ENCODE data around the gene MESP1. TPM values are rescaled to one million over a fixed set of nuclear protein-coding genes. Genes with fewer than 3 reads are reported as not detected.

MESP1 gene
- total RNA-seq, 4 donors from 2014 or later = 3.5 to 10.5 (median 6.2) TPM

DNA sequence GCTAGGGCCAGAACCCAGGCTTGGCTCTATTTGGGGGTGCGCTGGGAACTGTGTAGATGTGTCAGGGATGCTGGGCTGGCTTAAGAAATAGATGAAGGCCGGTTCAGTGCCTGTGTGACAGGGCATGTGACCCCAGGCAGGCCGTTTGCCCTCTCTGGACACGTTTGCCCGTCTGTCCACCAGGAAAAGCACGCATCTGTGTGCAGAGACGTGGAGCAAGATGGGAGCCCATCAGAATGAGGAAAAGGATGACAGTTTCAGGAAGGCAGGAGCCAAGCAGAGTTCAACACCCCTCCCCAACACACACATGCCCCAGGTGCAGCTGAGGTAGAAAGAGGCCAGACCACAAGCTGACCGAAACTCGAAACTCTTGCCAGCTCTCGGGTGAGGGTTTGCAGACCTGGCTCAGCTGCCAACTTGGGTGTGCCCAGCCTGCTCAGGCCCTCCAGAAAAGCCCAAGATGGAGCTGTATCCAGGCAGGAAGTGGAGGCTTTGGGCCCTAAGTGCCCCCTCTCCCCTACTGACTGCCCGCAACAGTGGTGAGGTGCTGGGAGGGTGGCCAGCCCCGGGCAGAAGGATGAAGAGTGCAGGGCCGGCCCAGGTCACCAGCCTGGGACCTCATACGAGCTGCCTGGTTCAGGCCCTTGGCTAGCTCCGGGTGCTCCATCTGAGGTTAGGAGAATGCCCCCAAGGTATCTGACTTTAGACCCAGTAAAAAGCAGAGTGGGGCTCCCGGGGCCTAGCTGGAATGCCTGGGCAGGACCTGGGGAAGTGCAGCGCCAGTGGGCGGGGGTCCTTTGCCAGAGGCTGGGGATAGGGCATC is 10.2 kb upstream of the MESP1 start:
- Histone ChIP-seq H3K36me3 (no peaks in the 10 kb centered on the region), H3K27me3 (no peaks in the 10 kb centered on the region), H3K4me3 (no peak overlapping the region), H3K27ac (peak overlapping the region in 1 of 4 donors; percentile 27), H3K4me1 (peaks cover 0 to 8% (median 0%) of the 10 kb centered on the region in 4 donors), H3K9me3 (no peaks in the 10 kb centered on the region)
- WGBS, 2 donors = 60 to 64% methylated on average over 14 to 17 of the region's 18 CpGs
- TF ChIP-seq EP300 (IDR thresholded peaks at IDR 0.05) (no peak), CTCF (IDR thresholded peaks at IDR 0.05) (peak in 2 of 5 experiments; percentile 6 to 23)
- no peak for DNase-seq (ENCODE audit: low spot score in 2 of 2)

- Histone ChIP-seq H3K4me3 (no peak overlapping the region), H3K27ac (no peak overlapping the region), H3K27me3 (no peaks in the 10 kb centered on the region), H3K36me3 (no peaks in the 10 kb centered on the region), H3K4me1 (peaks cover 0 to 8% (median 0%) of the 10 kb centered on the region in 4 donors), H3K9me3 (no peaks in the 10 kb centered on the region)
- DNase-seq (ENCODE audit: low spot score in 2 of 2) = peak; percentile 76 to 92
- TF ChIP-seq CTCF (IDR thresholded peaks at IDR 0.05) (peak; percentile 88 to 94 (median 91)), EP300 (IDR thresholded peaks at IDR 0.05) (no peak)
- WGBS, 2 donors = 31 to 32% methylated on average over 16 of the region's 16 CpGs
Observed at GRCh38 chr15:89760303-89761008, 9.4 kb upstream of the MESP1 start.

DNA sequence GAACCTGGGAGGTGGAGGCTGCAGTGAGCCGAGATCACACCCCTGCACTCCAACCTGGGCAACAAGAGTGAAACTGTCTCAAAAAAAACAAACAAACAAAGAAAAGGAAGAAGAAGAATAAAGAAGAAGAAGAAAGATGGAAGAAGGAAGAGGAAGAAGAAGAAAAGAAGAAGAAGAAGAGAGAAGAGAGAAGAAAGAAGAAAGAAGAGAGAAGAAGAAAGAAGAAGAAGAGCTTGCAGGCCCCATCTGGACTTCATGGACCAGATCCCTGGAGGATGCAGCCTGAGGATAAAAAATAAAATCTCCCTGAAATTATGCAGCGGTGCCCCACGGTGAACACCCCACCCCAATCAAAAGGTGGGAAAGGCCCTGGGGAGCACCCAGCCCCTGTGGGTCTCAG is 8.8 kb upstream of the MESP1 start:
- Histone ChIP-seq H3K36me3 (no peaks in the 10 kb centered on the region), H3K27me3 (no peaks in the 10 kb centered on the region), H3K4me1 (peaks cover 0 to 8% (median 0%) of the 10 kb centered on the region in 4 donors), H3K27ac (no peak overlapping the region), H3K9me3 (no peaks in the 10 kb centered on the region), H3K4me3 (no peak overlapping the region)
- no peak for TF ChIP-seq EP300 (IDR thresholded peaks at IDR 0.05)
- TF ChIP-seq CTCF (IDR thresholded peaks at IDR 0.05) = no peak
- TF ChIP-seq POLR2A (IDR thresholded peaks at IDR 0.05) = no peak
- no peak for DNase-seq (ENCODE audit: low spot score in 2 of 2)
- WGBS, 2 donors = 73 to 80% methylated on average over 3 of the region's 3 CpGs

DNA sequence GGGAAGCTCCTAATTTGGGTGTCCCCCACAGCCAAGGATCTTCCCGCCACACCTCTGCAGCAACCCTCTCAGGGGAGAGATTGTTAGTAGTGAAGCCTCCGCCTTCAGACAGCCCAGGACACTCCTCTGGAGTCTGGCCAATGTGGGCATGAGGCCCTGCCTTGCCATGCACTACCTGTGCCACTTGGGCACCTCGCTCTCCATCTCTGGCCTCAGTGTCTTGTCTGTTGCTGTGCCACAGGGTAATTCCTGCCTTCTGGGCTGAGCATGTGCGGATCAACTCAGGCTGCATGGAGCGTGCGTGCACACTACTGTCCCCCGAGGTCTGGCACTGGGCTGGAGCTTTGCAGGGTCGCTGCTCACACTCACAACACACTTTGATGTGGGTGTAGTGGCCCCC is 7.9 kb upstream of the MESP1 start:
- no peak for TF ChIP-seq POLR2A (IDR thresholded peaks at IDR 0.05)
- no peak for TF ChIP-seq EP300 (IDR thresholded peaks at IDR 0.05)
- no peak for TF ChIP-seq CTCF (IDR thresholded peaks at IDR 0.05)
- no peak overlapping the region for H3K27ac ChIP-seq
- no peaks in the 10 kb centered on the region for H3K36me3 ChIP-seq
- H3K9me3 ChIP-seq = no peaks in the 10 kb centered on the region
- H3K27me3 ChIP-seq = no peaks in the 10 kb centered on the region
- peaks cover 0 to 8% (median 0%) of the 10 kb centered on the region in 4 donors for H3K4me1 ChIP-seq
- WGBS, 2 donors = 83 to 90% methylated on average over 8 of the region's 8 CpGs
- no peak for DNase-seq (ENCODE audit: low spot score in 2 of 2)
- H3K4me3 ChIP-seq = no peak overlapping the region

- TF ChIP-seq POLR2A (IDR thresholded peaks at IDR 0.05) = no peak
- no peak for TF ChIP-seq CTCF (IDR thresholded peaks at IDR 0.05)
- TF ChIP-seq EP300 (IDR thresholded peaks at IDR 0.05) = no peak
- Histone ChIP-seq H3K9me3 (no peaks in the 10 kb centered on the region), H3K4me1 (peaks cover 0 to 8% (median 0%) of the 10 kb centered on the region in 4 donors), H3K36me3 (no peaks in the 10 kb centered on the region), H3K27ac (no peak overlapping the region), H3K4me3 (no peak overlapping the region), H3K27me3 (no peaks in the 10 kb centered on the region)
- 72 to 79% methylated on average over 8 of the region's 8 CpGs for WGBS, 2 donors
- DNase-seq (ENCODE audit: low spot score in 2 of 2) = no peak
Observed at GRCh38 chr15:89758283-89758682, 7.2 kb upstream of the MESP1 start.
